A673 (cell line): ENCODE data around the gene KMT5B. TPM values are rescaled to one million over a fixed set of nuclear protein-coding genes. Genes with fewer than 3 reads are reported as not detected.

Experiments used
- BruUV-seq: library from RNA; stranded (reverse); fragments of 400-500 nt; replicated peaks from 2 replicates; lab custom pipeline; 2021; lab: Mats Ljungman, UMichigan
- CTCF ChIA-PET: fragments of 300-600 bp; sonication (Branson Sonifier 250); formaldehyde crosslinking; loops from one replicate; lab custom pipeline; 2022; ENCODE audit warnings: antibody characterized with exemption; lab: Charles Lee
- POLR2A ChIA-PET: fragments of 300-600 bp; sonication (Branson Sonifier 250); formaldehyde crosslinking; loops from one replicate; lab custom pipeline; 2022; ENCODE audit warnings: antibody characterized with exemption; ENCODE audit not compliant: low non-redundant PET; lab: Charles Lee
- DNase-seq: peaks from one replicate; pipeline ENCODE4 v3.0.0-alpha.2; 2015; ENCODE audit warnings: low spot score
- H3K27ac ChIP-seq: fragments of 200-600 bp; sonication (generic); 2 replicates; pipeline ENCODE4 v1.5.1; 2016; ENCODE audit warnings: mixed run types, low read depth, mild to moderate bottlenecking, mixed read lengths, antibody characterized with exemption, low read length; ENCODE audit not compliant: poor library complexity, severe bottlenecking
- H3K27me3 ChIP-seq: fragments of 200-600 bp; sonication (generic); replicated peaks from 2 replicates; pipeline ENCODE4 v1.6.1; 2017; ENCODE audit warnings: mixed run types, low read depth, mild to moderate bottlenecking, mixed read lengths, antibody characterized with exemption, low read length; ENCODE audit not compliant: insufficient read depth, poor library complexity
- H3K36me3 ChIP-seq: fragments of 200-600 bp; sonication (generic); 2 replicates; pipeline ENCODE4 v1.6.1; 2016; ENCODE audit warnings: mixed run types, mild to moderate bottlenecking, mixed read lengths, antibody characterized with exemption, low read length; ENCODE audit not compliant: insufficient read depth, poor library complexity, severe bottlenecking
- H3K4me1 ChIP-seq: fragments of 200-600 bp; sonication (generic); 2 replicates; pipeline ENCODE4 v1.6.1; 2017; ENCODE audit warnings: mixed run types, mild to moderate bottlenecking, mixed read lengths, antibody characterized with exemption, low read length; ENCODE audit not compliant: insufficient read depth, poor library complexity, severe bottlenecking
- H3K4me3 ChIP-seq: fragments of 200-600 bp; sonication (generic); 2 replicates; pipeline ENCODE4 v1.5.1; 2016; ENCODE audit warnings: low read depth, mixed run types, mild to moderate bottlenecking, mixed read lengths, low read length; ENCODE audit not compliant: poor library complexity, severe bottlenecking
- H3K9me3 ChIP-seq: fragments of 200-600 bp; sonication (generic); 2 replicates; pipeline ENCODE4 v1.6.1; 2016; ENCODE audit warnings: mixed run types, low read depth, mild to moderate bottlenecking, mixed read lengths, antibody characterized with exemption, low read length; ENCODE audit not compliant: poor library complexity, severe bottlenecking
- EZH2 ChIP-seq: fragments of 200-600 bp; sonication (generic); IDR thresholded peaks from 2 replicates; pipeline ENCODE4 v1.6.1; 2017; ENCODE audit warnings: borderline replicate concordance, low read depth, mild to moderate bottlenecking, mixed read lengths, antibody characterized with exemption, low read length; ENCODE audit not compliant: poor library complexity, severe bottlenecking
- intact Hi-C: fragments of 100-400 bp; cut with micrococcal nuclease; formaldehyde crosslinking; loops from one replicate; pipeline ENCODE4 v1.10.0; 2022; ENCODE audit not compliant: unreplicated experiment
- total RNA-seq: library from RNA; stranded (reverse); gene quantifications from 2 replicates; pipeline ENCODE4 v1.2.3, GENCODE V29; 2021
- TF ChIP-seq, protein P1 (sequence below): fragments of 300-800, 200-600 bp; sonication (generic); conservative IDR thresholded peaks from 2 replicates; pipeline ENCODE4 v1.5.1; 2017; ENCODE audit warnings: low read depth, mild to moderate bottlenecking, antibody characterized with exemption, low read length, moderate library complexity, mixed read lengths

The KMT5B gene
- total RNA-seq, 1 experiment from 2014 or later = 35.4 TPM

DNA sequence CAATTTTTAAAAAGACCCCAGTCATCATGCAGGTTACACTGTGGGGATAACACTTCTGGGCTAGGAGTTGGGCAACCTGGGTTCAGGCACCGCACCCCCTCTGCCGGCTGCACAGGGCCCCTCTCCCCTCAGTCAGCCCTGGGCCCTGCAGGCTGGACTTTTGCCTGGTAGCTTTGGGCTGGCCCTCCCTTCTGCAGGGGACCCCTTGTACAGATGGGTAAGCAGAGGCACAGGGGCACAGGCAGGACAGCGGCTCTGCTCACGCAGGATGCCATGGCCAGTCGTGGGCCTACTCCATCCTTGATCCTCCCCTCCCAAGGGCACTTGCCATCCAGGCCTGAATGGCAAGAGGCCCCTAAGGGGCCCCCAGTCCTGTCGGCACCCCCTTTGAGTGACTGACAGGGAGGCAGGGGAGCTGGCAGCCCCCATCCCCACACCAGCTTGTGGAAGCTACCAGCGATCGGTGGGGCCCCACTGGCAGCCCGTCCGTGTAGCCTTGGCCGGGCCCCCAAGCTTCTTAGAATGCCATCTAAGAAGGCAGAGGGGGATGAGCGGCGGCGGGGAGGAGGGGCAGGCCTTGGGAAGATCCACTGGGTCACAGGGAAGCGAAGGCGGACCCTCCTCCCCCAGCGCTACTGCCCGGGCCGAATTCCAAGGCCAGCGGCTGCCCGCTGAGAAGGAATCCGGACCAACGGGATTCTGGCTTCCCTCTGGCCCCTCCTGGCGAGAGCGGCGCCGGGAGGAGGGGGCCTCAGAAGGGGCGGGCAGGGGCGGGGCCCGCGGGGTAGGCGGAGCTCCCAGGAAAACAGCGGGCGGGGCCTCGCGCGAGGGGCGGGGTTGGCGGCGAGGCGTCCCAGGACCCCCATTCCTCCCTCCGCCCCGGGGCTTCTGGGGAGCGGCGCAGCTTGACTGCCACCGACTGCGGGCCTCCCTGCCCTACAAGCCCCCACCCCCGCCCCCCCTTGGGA lies 85.1 kb downstream of the KMT5B start:
- POLR2A ChIA-PET = no interaction called here
- CTCF ChIA-PET = interaction anchor here (0.5 kb wide), 1 partner anchor 390 kb away, joined by 3 read pairs; no protein-coding TSS in a partner anchor
- TF ChIP-seq, protein P1, sequence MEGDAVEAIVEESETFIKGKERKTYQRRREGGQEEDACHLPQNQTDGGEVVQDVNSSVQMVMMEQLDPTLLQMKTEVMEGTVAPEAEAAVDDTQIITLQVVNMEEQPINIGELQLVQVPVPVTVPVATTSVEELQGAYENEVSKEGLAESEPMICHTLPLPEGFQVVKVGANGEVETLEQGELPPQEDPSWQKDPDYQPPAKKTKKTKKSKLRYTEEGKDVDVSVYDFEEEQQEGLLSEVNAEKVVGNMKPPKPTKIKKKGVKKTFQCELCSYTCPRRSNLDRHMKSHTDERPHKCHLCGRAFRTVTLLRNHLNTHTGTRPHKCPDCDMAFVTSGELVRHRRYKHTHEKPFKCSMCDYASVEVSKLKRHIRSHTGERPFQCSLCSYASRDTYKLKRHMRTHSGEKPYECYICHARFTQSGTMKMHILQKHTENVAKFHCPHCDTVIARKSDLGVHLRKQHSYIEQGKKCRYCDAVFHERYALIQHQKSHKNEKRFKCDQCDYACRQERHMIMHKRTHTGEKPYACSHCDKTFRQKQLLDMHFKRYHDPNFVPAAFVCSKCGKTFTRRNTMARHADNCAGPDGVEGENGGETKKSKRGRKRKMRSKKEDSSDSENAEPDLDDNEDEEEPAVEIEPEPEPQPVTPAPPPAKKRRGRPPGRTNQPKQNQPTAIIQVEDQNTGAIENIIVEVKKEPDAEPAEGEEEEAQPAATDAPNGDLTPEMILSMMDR = no peak
- no peak for TF ChIP-seq EZH2
- no TSS peak for BruUV-seq
- Histone ChIP-seq H3K9me3 (no peaks in the 10 kb centered on the region), H3K4me3 (peak overlapping the region; percentile 30), H3K4me1 (no peaks in the 10 kb centered on the region), H3K36me3 (no peaks in the 10 kb centered on the region), H3K27ac (no peak overlapping the region), H3K27me3 (no peaks in the 10 kb centered on the region)
- intact Hi-C loops = no loop called here
- peak; percentile 38 for DNase-seq

DNA sequence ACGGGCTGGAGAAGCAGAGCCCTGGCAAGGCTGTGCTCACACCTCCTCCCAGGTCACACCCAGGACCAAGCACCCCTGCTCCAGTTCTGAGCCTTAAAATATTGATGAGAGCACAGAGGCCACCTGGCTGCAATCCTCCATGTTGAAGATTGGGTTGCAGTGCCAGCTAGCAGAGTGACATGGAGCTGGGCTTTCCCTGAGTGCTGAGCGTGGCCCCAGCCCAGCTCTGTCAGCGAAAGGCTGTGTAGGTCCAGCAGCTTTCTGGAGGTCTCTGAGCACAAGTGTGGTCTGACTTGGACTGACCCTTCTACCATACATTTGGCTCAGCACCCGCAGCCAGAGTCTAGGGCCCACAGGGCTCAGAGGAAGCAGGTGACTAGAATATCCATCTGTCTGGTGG lies 87.9 kb downstream of the KMT5B start:
- Histone ChIP-seq H3K4me3 (no peak overlapping the region), H3K27me3 (no peaks in the 10 kb centered on the region), H3K27ac (no peak overlapping the region), H3K4me1 (peaks cover 8% of the 10 kb centered on the region), H3K9me3 (no peaks in the 10 kb centered on the region), H3K36me3 (no peaks in the 10 kb centered on the region)
- TF ChIP-seq EZH2 = no peak
- TF ChIP-seq, protein P1 = no peak
- DNase-seq = no peak
- ChIA-PET POLR2A (no interaction called here), CTCF (no interaction called here)
- intact Hi-C loops = no loop called here
- BruUV-seq = no TSS peak

DNA sequence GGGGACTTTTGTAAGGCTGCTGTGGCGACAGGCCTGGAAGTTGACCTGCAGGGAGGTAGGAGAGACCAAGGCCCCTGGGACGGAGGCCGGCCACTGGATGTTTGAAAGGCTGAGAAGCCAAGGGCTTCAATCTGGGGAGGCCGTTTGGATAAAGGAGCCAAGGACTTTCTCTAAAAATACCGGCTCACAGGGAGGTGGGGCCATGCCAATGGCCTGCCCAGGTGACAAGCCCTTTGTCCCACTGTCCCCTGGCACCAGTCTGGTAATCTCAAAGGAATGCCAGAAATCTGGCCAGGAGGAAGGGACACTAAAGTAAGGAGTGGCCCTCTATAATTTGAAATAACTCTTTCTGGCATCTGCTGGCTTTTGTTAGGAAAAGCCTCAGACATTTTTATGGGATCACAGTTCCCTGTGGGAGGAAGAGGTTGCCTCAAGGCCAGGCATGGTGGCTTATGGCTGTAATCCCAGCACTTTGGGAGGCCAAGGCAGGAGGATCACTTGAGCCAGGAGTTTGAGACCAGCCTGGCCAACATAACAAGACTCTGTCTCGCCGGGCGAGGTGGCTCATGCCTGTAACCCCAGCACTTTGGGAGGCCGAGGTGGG lies 90.1 kb downstream of the KMT5B start:
- H3K27ac ChIP-seq = no peak overlapping the region
- intact Hi-C loops = no loop called here

More for the DNA sequence above, 90.1 kb downstream of the KMT5B start:
- ChIA-PET CTCF (no interaction called here), POLR2A (no interaction called here)
- no peak for DNase-seq
- Histone ChIP-seq H3K4me3 (no peak overlapping the region), H3K27me3 (no peaks in the 10 kb centered on the region), H3K36me3 (no peaks in the 10 kb centered on the region), H3K4me1 (peaks cover 13% of the 10 kb centered on the region), H3K9me3 (no peaks in the 10 kb centered on the region)
- TF ChIP-seq, protein P1 = no peak
- no peak for TF ChIP-seq EZH2
- no TSS peak for BruUV-seq
